ENCODE results near the gene FGF1.
A peak's percentile ranks its signal among the peaks of the same experiment; 100 is the strongest.

FGF1 gene

GRCh38 chr5:142696379-142696778, 10.5 kb upstream of the FGF1 start:
- no peak for DNase-seq

GRCh38 chr5:142694092-142694856, 8.4 kb upstream of the FGF1 start:
- DNase-seq: no peak

- DNase-seq: peak; percentile 19 to 44 (median 29)
These were observed 6.5 kb upstream of the FGF1 start for GRCh38 chr5:142692321-142692894.

GRCh38 chr5:142690667-142691066, 4.8 kb upstream of the FGF1 start:
- no peak for DNase-seq

GRCh38 chr5:142689081-142689480, 3.2 kb upstream of the FGF1 start:
- no peak for DNase-seq

- DNase-seq: no peak
These were observed 2.5 kb upstream of the FGF1 start for GRCh38 chr5:142688281-142688989.

GRCh38 chr5:142686968-142687367, 1.1 kb upstream of the FGF1 start:
- DNase-seq: no peak

- DNase-seq: no peak
These were observed 382 bp upstream of the FGF1 start for GRCh38 chr5:142686210-142686734.

- no peak for DNase-seq
These were observed 1.3 kb downstream of the FGF1 start for GRCh38 chr5:142684508-142685041.

- DNase-seq: no peak
These were observed 1.9 kb downstream of the FGF1 start for GRCh38 chr5:142683881-142684505.

- DNase-seq: no peak
These were observed 2.8 kb downstream of the FGF1 start for GRCh38 chr5:142683116-142683515.

- DNase-seq: no peak
These were observed 5.2 kb downstream of the FGF1 start for GRCh38 chr5:142680605-142681259.

- no peak for DNase-seq
These were observed 6.1 kb downstream of the FGF1 start for GRCh38 chr5:142679744-142680143.

GRCh38 chr5:142678529-142678928, 7.4 kb downstream of the FGF1 start:
- DNase-seq: no peak

GRCh38 chr5:142677198-142677597, 8.7 kb downstream of the FGF1 start:
- no peak for DNase-seq

GRCh38 chr5:142676318-142676717, 9.6 kb downstream of the FGF1 start:
- DNase-seq: no peak

GRCh38 chr5:142674531-142675469, 11.1 kb downstream of the FGF1 start:
- no peak for DNase-seq

- DNase-seq: no peak
These were observed 14.1 kb downstream of the FGF1 start for GRCh38 chr5:142671801-142672200.

- DNase-seq: no peak
These were observed 14.6 kb downstream of the FGF1 start for GRCh38 chr5:142671266-142671665.

GRCh38 chr5:142670804-142671203, 15.1 kb downstream of the FGF1 start:
- no peak for DNase-seq

GRCh38 chr5:142669477-142669876, 16.4 kb downstream of the FGF1 start:
- DNase-seq: no peak

Data from suppressor macrophage treated with lipopolysaccharide for 1 hour (primary cell).